ENCODE results near the gene FES. TPM values are rescaled to one million over a fixed set of nuclear protein-coding genes. Genes with fewer than 3 reads are reported as not detected.

FES gene
- 100 to 1,000 TPM in 2 of 6 donors, 10 to 100 TPM in 4; 33.4 to 144 (median 68.3) TPM for total RNA-seq

DNA sequence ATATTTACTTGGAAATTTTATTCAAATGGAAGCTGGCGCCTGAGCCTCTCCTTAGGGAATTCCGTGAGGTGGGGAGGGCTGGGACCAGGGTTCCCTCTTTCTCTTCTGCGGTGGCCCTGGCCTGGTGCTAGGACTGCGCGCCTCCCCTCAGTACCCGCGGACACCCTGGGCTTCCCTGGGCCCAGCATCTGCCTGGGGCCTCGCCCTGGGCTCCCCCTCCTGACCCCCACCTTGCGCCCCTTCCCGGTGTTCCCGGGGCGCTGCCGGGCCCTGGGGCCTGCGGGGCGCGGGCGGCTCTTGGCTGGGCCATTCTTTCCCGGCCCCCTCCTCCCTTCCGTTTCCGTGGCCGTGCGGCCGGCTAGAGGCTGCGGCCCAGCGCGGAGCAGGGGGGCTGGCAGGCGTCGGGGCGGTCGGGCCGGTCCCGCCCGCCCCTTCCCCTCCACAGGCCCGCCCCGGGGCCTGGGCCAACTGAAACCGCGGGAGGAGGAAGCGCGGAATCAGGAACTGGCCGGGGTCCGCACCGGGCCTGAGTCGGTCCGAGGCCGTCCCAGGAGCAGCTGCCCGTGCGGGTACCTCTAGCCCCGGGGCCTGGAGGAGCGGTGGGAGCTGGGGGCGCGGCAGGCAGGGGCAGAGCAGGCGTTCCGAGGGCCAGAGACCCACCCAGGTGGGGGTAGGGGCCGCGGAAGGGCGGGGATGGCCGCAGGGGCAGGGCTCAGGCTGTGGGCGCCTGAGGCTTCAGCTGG, at the start of gene FES:
TSS of gene FES (plus strand) at position 529 of the 743 bp plus-strand sequence. CDS start 542 bp downstream, outside the sequence.
- WGBS, 2 donors, result 0 to 9% methylated on average over 3 to 33 of the region's 58 CpGs
- Histone ChIP-seq H3K36me3 (peaks cover 19 to 51% (median 44%) of the 10 kb centered on the region in 4 donors), H3K27me3 (no peaks in the 10 kb centered on the region), H3K4me3 (peak within 1 kb of the TSS; percentile 53 to 61 (median 56)), H3K4me1 (peaks cover 25 to 46% (median 37%) of the 10 kb centered on the region in 4 donors), H3K9me3 (no peaks in the 10 kb centered on the region), H3K27ac (peak within 1 kb of the TSS; percentile 84 to 98 (median 96))
- DNase-seq, result peak; percentile 88 to 93
- peak; percentile 66 to 92 (median 72) for TF ChIP-seq POLR2A (IDR thresholded peaks at IDR 0.05)
- TF ChIP-seq POLR2AphosphoS5 (IDR thresholded peaks at IDR 0.05), result peak; percentile 65 to 75
- peak in 1 of 4 donors; percentile 20 for TF ChIP-seq EP300 (IDR thresholded peaks at IDR 0.05)
- TF ChIP-seq, protein P1, sequence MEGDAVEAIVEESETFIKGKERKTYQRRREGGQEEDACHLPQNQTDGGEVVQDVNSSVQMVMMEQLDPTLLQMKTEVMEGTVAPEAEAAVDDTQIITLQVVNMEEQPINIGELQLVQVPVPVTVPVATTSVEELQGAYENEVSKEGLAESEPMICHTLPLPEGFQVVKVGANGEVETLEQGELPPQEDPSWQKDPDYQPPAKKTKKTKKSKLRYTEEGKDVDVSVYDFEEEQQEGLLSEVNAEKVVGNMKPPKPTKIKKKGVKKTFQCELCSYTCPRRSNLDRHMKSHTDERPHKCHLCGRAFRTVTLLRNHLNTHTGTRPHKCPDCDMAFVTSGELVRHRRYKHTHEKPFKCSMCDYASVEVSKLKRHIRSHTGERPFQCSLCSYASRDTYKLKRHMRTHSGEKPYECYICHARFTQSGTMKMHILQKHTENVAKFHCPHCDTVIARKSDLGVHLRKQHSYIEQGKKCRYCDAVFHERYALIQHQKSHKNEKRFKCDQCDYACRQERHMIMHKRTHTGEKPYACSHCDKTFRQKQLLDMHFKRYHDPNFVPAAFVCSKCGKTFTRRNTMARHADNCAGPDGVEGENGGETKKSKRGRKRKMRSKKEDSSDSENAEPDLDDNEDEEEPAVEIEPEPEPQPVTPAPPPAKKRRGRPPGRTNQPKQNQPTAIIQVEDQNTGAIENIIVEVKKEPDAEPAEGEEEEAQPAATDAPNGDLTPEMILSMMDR (IDR thresholded peaks at IDR 0.05), result no peak
- peak; percentile 56 to 88 for ATAC-seq (ENCODE audit: low FRiP score in 2 of 2)

DNA sequence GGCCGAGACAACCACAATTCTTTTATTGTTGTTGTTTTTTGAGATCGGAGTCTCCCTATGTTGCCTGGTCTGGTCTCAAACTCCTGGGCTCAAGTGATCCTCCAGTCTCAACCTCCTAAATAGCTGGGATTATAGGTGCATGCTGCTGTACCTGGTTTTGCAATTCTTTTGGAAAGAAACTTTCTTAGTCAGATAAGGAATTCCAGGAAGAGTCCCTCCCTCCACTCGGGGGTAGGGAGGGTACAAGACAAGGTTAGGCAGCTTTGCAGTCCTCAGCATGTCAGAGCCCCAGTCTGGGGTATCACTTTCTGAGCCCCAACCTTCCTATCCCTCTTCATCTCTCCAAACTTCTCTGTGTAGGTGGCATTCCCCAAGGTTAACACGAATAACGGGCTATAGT, 49.7 kb upstream of the FES start:
- H3K4me1 ChIP-seq, result peaks cover 10 to 45% (median 20%) of the 10 kb centered on the region in 4 donors
- H3K9me3 ChIP-seq, result no peaks in the 10 kb centered on the region
- no peaks in the 10 kb centered on the region for H3K27me3 ChIP-seq
- DNase-seq (no peak), ATAC-seq (ENCODE audit: low FRiP score in 2 of 2) (no peak)
- H3K36me3 ChIP-seq, result no peaks in the 10 kb centered on the region
- TF ChIP-seq, protein P1 (IDR thresholded peaks at IDR 0.05), result no peak
- TF ChIP-seq POLR2AphosphoS5 (IDR thresholded peaks at IDR 0.05), result no peak
- no peak for TF ChIP-seq POLR2A (IDR thresholded peaks at IDR 0.05)
- no peak for TF ChIP-seq EP300 (IDR thresholded peaks at IDR 0.05)
- H3K27ac ChIP-seq, result no peak overlapping the region
- WGBS, 2 donors, result 67 to 72% methylated on average over 5 of the region's 5 CpGs
- no peak overlapping the region for H3K4me3 ChIP-seq

DNA sequence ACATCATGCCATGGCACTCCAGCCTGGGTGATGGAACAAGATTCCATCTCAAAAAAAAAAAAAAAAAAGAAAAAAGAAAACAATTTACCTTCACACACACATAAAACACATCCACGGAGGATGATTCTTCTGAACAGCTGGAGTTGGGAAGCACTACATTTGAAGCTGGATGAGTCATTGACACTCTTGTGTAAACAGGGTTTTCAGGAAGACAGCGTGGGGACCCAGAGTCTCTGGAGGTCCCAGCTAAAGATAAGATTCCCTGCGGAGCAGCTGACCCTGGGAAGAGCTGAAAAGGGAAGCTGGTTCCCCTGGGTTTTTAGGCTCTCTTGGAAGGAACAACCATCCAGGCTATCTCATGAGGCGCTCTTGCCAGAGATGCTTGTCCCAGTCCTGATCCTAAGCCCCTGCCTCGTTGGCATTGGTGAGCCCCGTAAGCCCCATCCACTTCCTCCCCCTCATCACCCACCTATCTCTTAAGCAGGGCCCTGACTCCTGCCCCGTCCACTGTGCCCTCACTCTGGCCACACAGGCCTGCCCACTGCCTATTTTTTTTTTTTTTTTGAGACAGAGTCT, 47.9 kb upstream of the FES start:
- Histone ChIP-seq H3K27me3 (no peaks in the 10 kb centered on the region), H3K36me3 (no peaks in the 10 kb centered on the region), H3K9me3 (no peaks in the 10 kb centered on the region), H3K4me1 (peaks cover 2 to 37% (median 15%) of the 10 kb centered on the region in 4 donors), H3K27ac (no peak overlapping the region), H3K4me3 (no peak overlapping the region)
- TF ChIP-seq EP300 (IDR thresholded peaks at IDR 0.05) (peak in 2 of 4 donors; percentile 25 to 46), POLR2AphosphoS5 (IDR thresholded peaks at IDR 0.05) (peak in 1 of 2 donors; percentile 15), POLR2A (IDR thresholded peaks at IDR 0.05) (no peak)
- TF ChIP-seq, protein P1 (IDR thresholded peaks at IDR 0.05), result no peak
- DNase-seq (no peak), ATAC-seq (ENCODE audit: low FRiP score in 2 of 2) (no peak)
- 60 to 64% methylated on average over 7 of the region's 7 CpGs for WGBS, 2 donors

DNA sequence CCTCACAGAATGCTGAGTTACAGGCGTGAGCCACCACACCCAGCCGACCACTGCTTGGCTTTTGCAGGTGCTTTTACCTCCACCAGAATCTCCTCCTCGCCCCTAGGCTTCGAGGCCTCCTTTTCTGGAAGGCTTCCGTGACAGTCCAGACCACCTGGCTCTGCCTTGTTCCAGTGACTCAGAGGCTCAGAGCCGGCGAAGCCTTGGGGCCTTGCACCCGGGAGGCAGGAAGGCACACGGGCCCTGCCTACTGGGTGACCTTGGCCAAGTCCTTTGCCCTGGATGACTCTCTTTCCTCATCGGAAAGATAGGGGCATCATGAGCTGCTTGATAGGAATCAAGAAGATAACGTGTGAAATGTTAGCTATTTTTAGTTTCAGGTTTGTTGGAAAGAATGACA, 47.2 kb upstream of the FES start:
- 89 to 92% methylated on average over 11 of the region's 11 CpGs for WGBS, 2 donors
- no peaks in the 10 kb centered on the region for H3K27me3 ChIP-seq
- peaks cover 2 to 37% (median 15%) of the 10 kb centered on the region in 4 donors for H3K4me1 ChIP-seq
- H3K27ac ChIP-seq, result no peak overlapping the region
- no peak overlapping the region for H3K4me3 ChIP-seq
- DNase-seq (no peak), ATAC-seq (ENCODE audit: low FRiP score in 2 of 2) (no peak)
- no peak for TF ChIP-seq EP300 (IDR thresholded peaks at IDR 0.05)
- TF ChIP-seq, protein P1 (IDR thresholded peaks at IDR 0.05), result no peak
- TF ChIP-seq POLR2A (IDR thresholded peaks at IDR 0.05), result no peak
- TF ChIP-seq POLR2AphosphoS5 (IDR thresholded peaks at IDR 0.05), result no peak
- no peaks in the 10 kb centered on the region for H3K9me3 ChIP-seq
- H3K36me3 ChIP-seq, result no peaks in the 10 kb centered on the region
